ENCODE data around the gene KLHDC8A.

- TF ChIP-seq TAF1 (IDR thresholded peaks at IDR 0.05; ENCODE audit: low read depth, low read length) (no peak), POLR2A (IDR thresholded peaks at IDR 0.05; ENCODE audit: low read depth, low read length) (no peak), POLR2AphosphoS5 (IDR thresholded peaks at IDR 0.05; ENCODE audit: low read depth, low read length) (no peak), SPI1 (IDR thresholded peaks at IDR 0.05; ENCODE audit: low read depth, low read length) (no peak), PAX5 (IDR thresholded peaks at IDR 0.05; ENCODE audit: insufficient read depth, low read length, severe bottlenecking) (no peak)
These were observed 17.1 kb upstream of the KLHDC8A start for GRCh38 chr1:205373798-205374175.
